GM23338 (cell line): ENCODE results near the gene KIAA0586. TPM values are rescaled to one million over a fixed set of nuclear protein-coding genes. Genes with fewer than 3 reads are reported as not detected.

Source experiments
- CREB1 ChIP-seq: fragments of 250-450 bp; sonication (Bioruptor Pico); IDR thresholded peaks from 2 replicates; pipeline ENCODE4 v1.5.0; 2020; ENCODE audit warnings: low read depth, mild to moderate bottlenecking, moderate library complexity
- EZH2 ChIP-seq: fragments of 200-600 bp; sonication (generic); IDR thresholded peaks from one replicate; pipeline ENCODE4 v1.8.0; 2017; ENCODE audit warnings: antibody characterized with exemption, mild to moderate bottlenecking, low read depth; ENCODE audit not compliant: unreplicated experiment
- JUNB ChIP-seq: IDR thresholded peaks from one replicate; pipeline ENCODE4 v1.6.1; 2016; ENCODE audit warnings: antibody characterized with exemption; ENCODE audit not compliant: unreplicated experiment
- POLR2AphosphoS5 ChIP-seq: IDR thresholded peaks from 2 replicates; pipeline ENCODE4 v1.6.1; 2016; ENCODE audit warnings: antibody characterized with exemption, low read depth
- STAT1 ChIP-seq: IDR thresholded peaks from one replicate; pipeline ENCODE4 v1.6.1; 2016; ENCODE audit warnings: antibody characterized with exemption; ENCODE audit not compliant: unreplicated experiment
- ZNF462 ChIP-seq: fragments of 250-450 bp; sonication (Bioruptor Pico); IDR thresholded peaks from 2 replicates; pipeline ENCODE4 v1.5.0; 2020; ENCODE audit warnings: mild to moderate bottlenecking, moderate library complexity
- polyA plus RNA-seq: library from polyadenylated mRNA; unstranded; fragments of >200 nt; fragmentation: Nextera tagmentation; extraction: Ambion mirVana; gene quantifications from 2 replicates; pipeline ENCODE4 v1.2.1, GENCODE V29; 2016
- small RNA-seq: library from RNA; depleted of rRNA; stranded (forward); fragments of <200 nt; gene quantifications from one replicate; pipeline ENCODE3, GENCODE V24; 2014; ENCODE audit warnings: low replicate concordance
- total RNA-seq: library from RNA; depleted of rRNA; stranded (reverse); fragments of >200 nt; shearing (Covaris generic); gene quantifications from 2 replicates; pipeline ENCODE4 v1.2.3, GENCODE V29; 2014; rRNA removed

Gene KIAA0586
- total and polyA plus RNA-seq, 2 experiments from 2014 or later: 22.2 to 23.7 TPM

DNA sequence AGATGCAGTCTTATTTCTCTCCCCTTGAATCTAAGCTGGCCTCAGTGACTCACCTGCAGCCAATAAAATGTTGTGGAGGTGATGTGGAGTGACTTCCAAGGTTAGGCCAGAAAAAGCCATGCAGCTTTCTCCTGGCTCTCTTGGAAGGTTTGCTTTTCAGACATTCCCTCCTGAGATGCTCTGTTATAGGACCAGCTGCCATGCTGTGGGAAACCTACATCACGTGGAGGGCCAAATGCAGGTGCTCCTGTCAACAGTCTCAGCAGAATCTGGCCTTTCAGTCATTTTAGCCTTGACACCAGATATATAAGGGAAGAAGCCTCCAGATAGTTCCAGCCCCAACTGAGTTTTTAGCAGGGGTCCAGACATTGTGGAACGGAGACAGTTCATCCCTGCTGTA lies 172.2 kb downstream of the KIAA0586 start (continued):
- TF ChIP-seq ZNF462 (CRISPR knock-in tag) (no peak), STAT1 (no peak), EZH2 (no peak), CREB1 (CRISPR knock-in tag) (no peak), POLR2AphosphoS5 (no peak), JUNB (no peak)

Small RNAs within 50 kb of the gene (small RNA-seq; reads per million reads assigned to genes)
- gene HSBP1P1 (not detected), gene RF00019 (not detected)

Other genes with a start within 250 kb of the KIAA0586 start
- 30.8 and 48.7 TPM in 2 replicates for gene ACTR10, start 227.6 kb upstream of the KIAA0586 start, total RNA-seq
- 50.2 and 51.3 TPM in 2 replicates for gene ACTR10, start 227.6 kb upstream of the KIAA0586 start, polyA plus RNA-seq
- gene PSMA3, start 182.9 kb upstream of the KIAA0586 start, total RNA-seq: 184 and 249 TPM in 2 replicates
- 677 and 691 TPM in 2 replicates for gene PSMA3, start 182.9 kb upstream of the KIAA0586 start, polyA plus RNA-seq
- gene ARID4A, start 129.2 kb upstream of the KIAA0586 start, total RNA-seq: 9.1 and 14.1 TPM in 2 replicates
- 10.8 and 25.4 TPM in 2 replicates for gene ARID4A, start 129.2 kb upstream of the KIAA0586 start, polyA plus RNA-seq
- gene TOMM20L, start 31.8 kb upstream of the KIAA0586 start, total RNA-seq: not detected in 2 replicates
- not detected in 2 replicates for gene TOMM20L, start 31.8 kb upstream of the KIAA0586 start, polyA plus RNA-seq
- 40.3 and 101 TPM in 2 replicates for gene TIMM9, start 188 bp upstream of the KIAA0586 start, total RNA-seq
- 124 and 146 TPM in 2 replicates for gene TIMM9, start 188 bp upstream of the KIAA0586 start, polyA plus RNA-seq
- 23.6 and 26.6 TPM in 2 replicates for gene DACT1, start 210.2 kb downstream of the KIAA0586 start, total RNA-seq
- gene DACT1, start 210.2 kb downstream of the KIAA0586 start, polyA plus RNA-seq: 5.1 and 5.7 TPM in 2 replicates